HCT116 (cell line): ENCODE data around the gene EVL. TPM values are rescaled to one million over a fixed set of nuclear protein-coding genes. Genes with fewer than 3 reads are reported as not detected.

Experiments
- ATAC-seq: fragments of 200-7000 bp; cut with Tn5 transposase; 2 replicates; pipeline ENCODE4 v1.9.1; 2020; ENCODE audit warnings: mild to moderate bottlenecking, moderate library complexity
- BruUV-seq: library from RNA; stranded (reverse); fragments of 400-500 nt; replicated peaks from 2 replicates; lab custom pipeline; 2021; lab: Mats Ljungman, UMichigan
- CTCF ChIA-PET: fragments of 300-600 bp; sonication (Branson Sonifier 250); formaldehyde crosslinking; loops from one replicate; lab custom pipeline; 2021; ENCODE audit warnings: antibody characterized with exemption; lab: Charles Lee
- POLR2A ChIA-PET: fragments of 300-600, 350-600 bp; sonication (Branson Sonifier 250); formaldehyde crosslinking; loops from one replicate; lab custom pipeline; 2021; ENCODE audit warnings: antibody characterized with exemption; lab: Charles Lee
- RAD21 ChIA-PET, 2 experiments: fragments of 300-600 bp; sonication (Branson Sonifier 250); formaldehyde crosslinking; loops; one replicate each; lab custom pipeline; 2023; ENCODE audit warnings: low total read pairs in 2 of 2; ENCODE audit not compliant: uncharacterized antibody in 2 of 2, unreplicated experiment in 2 of 2, low non-redundant PET in 1 of 2; lab: Charles Lee
- DNase-seq: peaks from one replicate; pipeline ENCODE4 v3.0.0-alpha.2; 2010; ENCODE audit warnings: low read depth, low spot score
- H2AFZ ChIP-seq: fragments of 200-600 bp; shearing (Covaris generic), sonication (generic); 2 replicates; pipeline ENCODE4 v1.6.1; 2017; ENCODE audit warnings: low read depth, mixed run types, mixed read lengths, antibody characterized with exemption, low read length; ENCODE audit not compliant: poor library complexity, severe bottlenecking
- H3K27ac ChIP-seq: 2 replicates; pipeline ENCODE4 v1.5.1; 2012; ENCODE audit warnings: low read depth, low read length
- H3K27me3 ChIP-seq: fragments of 200-600 bp; sonication (generic); 2 replicates; pipeline ENCODE4 v1.6.1; 2016; ENCODE audit warnings: mixed run types, low read length, mixed read lengths; ENCODE audit not compliant: insufficient read depth
- H3K36me3 ChIP-seq, 2 experiments: fragments of 200-500 bp in 1 of 2; fragments of 200-600 bp in 1 of 2; sonication (Bioruptor generic) in 1 of 2; sonication (generic) in 1 of 2; 2 replicates each; pipeline versions ENCODE4 v1.5.1 to v1.6.1; 2014 to 2016; ENCODE audit warnings: low read length in 2 of 2, inconsistent platforms in 1 of 2, mixed read lengths in 1 of 2, mixed run types in 1 of 2; ENCODE audit not compliant: insufficient read depth in 2 of 2, control insufficient read depth in 1 of 2
- H3K4me1 ChIP-seq, 2 experiments: fragments of 200-600 bp in 1 of 2; sonication (generic) in 1 of 2; 2 replicates each; pipeline versions ENCODE4 v1.5.1 to v1.6.1; 2012 to 2017; ENCODE audit warnings: low read length in 2 of 2, inconsistent platforms in 1 of 2, mild to moderate bottlenecking in 1 of 2, mixed read lengths in 1 of 2, mixed run types in 1 of 2, moderate library complexity in 1 of 2; ENCODE audit not compliant: insufficient read depth in 2 of 2, control insufficient read depth in 1 of 2
- H3K4me2 ChIP-seq: fragments of 200-600 bp; sonication (generic); 2 replicates; pipeline ENCODE4 v1.6.1; 2017; ENCODE audit warnings: mixed run types, low read length, mixed read lengths
- H3K4me3 ChIP-seq, 2 experiments: fragments of 200-600 bp in 1 of 2; sonication (generic) in 1 of 2; replicated peaks in 1 of 2; 2 replicates each; pipeline ENCODE4 v1.5.1; 2011 to 2016; ENCODE audit warnings: low read length in 2 of 2, control low read depth in 1 of 2, low read depth in 1 of 2, mild to moderate bottlenecking in 1 of 2, mixed read lengths in 1 of 2, mixed run types in 1 of 2
- H3K79me2 ChIP-seq: fragments of 200-600 bp; sonication (generic); 2 replicates; pipeline ENCODE4 v1.6.1; 2017; ENCODE audit warnings: mild to moderate bottlenecking, mixed run types, low read length, moderate library complexity, mixed read lengths; ENCODE audit not compliant: insufficient read depth
- H3K9ac ChIP-seq: fragments of 200-600 bp; sonication (generic); 2 replicates; pipeline ENCODE4 v1.6.1; 2016; ENCODE audit warnings: low read length, mixed read lengths
- H3K9me2 ChIP-seq: fragments of 200-600 bp; sonication (generic), shearing (Covaris generic); 2 replicates; pipeline ENCODE4 v1.6.1; 2017; ENCODE audit warnings: mixed run types, mild to moderate bottlenecking, moderate library complexity; ENCODE audit not compliant: insufficient read depth
- H3K9me3 ChIP-seq, 2 experiments: fragments of 200-500 bp in 1 of 2; fragments of 200-600 bp in 1 of 2; sonication (Bioruptor generic) in 1 of 2; sonication (generic) in 1 of 2; 2 replicates each; pipeline ENCODE4 v1.6.1; 2014 to 2017; ENCODE audit warnings: low read length in 2 of 2, mixed read lengths in 2 of 2, inconsistent platforms in 1 of 2, low read depth in 1 of 2, mild to moderate bottlenecking in 1 of 2, mixed run types in 1 of 2, moderate library complexity in 1 of 2; ENCODE audit not compliant: control insufficient read depth in 1 of 2, insufficient read depth in 1 of 2
- H4K20me1 ChIP-seq: fragments of 200-600 bp; sonication (generic), shearing (Covaris generic); 2 replicates; pipeline ENCODE4 v1.6.1; 2017; ENCODE audit warnings: mixed run types, mild to moderate bottlenecking, moderate library complexity; ENCODE audit not compliant: insufficient read depth
- CBX3 ChIP-seq: IDR thresholded peaks from 2 replicates; pipeline ENCODE4 v1.6.1; 2012; ENCODE audit warnings: low read depth
- CEBPB ChIP-seq: IDR thresholded peaks from 2 replicates; pipeline ENCODE4 v1.6.1; 2012; ENCODE audit warnings: low read depth
- ELF1 ChIP-seq: IDR thresholded peaks from 2 replicates; pipeline ENCODE4 v1.6.1; 2012; ENCODE audit warnings: low read depth, borderline replicate concordance
- EZH2 ChIP-seq: fragments of 200-600 bp; sonication (generic); IDR thresholded peaks from 2 replicates; pipeline ENCODE4 v1.6.1; 2017; ENCODE audit warnings: antibody characterized with exemption, mixed run types
- FOSL1 ChIP-seq: IDR thresholded peaks from 2 replicates; pipeline ENCODE4 v1.6.1; 2012; ENCODE audit warnings: low read depth
- POLR2A ChIP-seq: IDR thresholded peaks from 2 replicates; pipeline ENCODE4 v1.7.0; 2011; ENCODE audit warnings: borderline replicate concordance; ENCODE audit not compliant: insufficient read depth, insufficient read length; ENCODE audit errors: extremely low read depth
- RAD21 ChIP-seq: IDR thresholded peaks from 2 replicates; pipeline ENCODE4 v1.6.1; 2012; ENCODE audit warnings: low read depth, mild to moderate bottlenecking
- REST ChIP-seq: IDR thresholded peaks from 2 replicates; pipeline ENCODE4 v1.6.1; 2012; ENCODE audit warnings: low read depth
- SP1 ChIP-seq: IDR thresholded peaks from 2 replicates; pipeline ENCODE4 v1.6.1; 2012; ENCODE audit warnings: low read depth
- ZFX ChIP-seq: fragments of 450-650 bp; IDR thresholded peaks from 2 replicates; pipeline ENCODE4 v1.6.1; 2017
- intact Hi-C: fragments of 100-400 bp; cut with micrococcal nuclease; formaldehyde crosslinking; loops from 2 replicates; pipeline ENCODE4 v1.10.0; 2022
- total RNA-seq: library from RNA; stranded (reverse); gene quantifications from one replicate; pipeline ENCODE4 v1.2.1, GENCODE V29; 2021; ENCODE audit not compliant: unreplicated experiment
- TF ChIP-seq, protein P1 (sequence below): IDR thresholded peaks from 2 replicates; pipeline ENCODE4 v1.6.1; 2012
- TF ChIP-seq, protein P2 (sequence below): IDR thresholded peaks from 2 replicates; pipeline ENCODE4 v1.6.1; 2012

The EVL gene
- total RNA-seq, 1 experiment from 2014 or later: 19.9 TPM

DNA sequence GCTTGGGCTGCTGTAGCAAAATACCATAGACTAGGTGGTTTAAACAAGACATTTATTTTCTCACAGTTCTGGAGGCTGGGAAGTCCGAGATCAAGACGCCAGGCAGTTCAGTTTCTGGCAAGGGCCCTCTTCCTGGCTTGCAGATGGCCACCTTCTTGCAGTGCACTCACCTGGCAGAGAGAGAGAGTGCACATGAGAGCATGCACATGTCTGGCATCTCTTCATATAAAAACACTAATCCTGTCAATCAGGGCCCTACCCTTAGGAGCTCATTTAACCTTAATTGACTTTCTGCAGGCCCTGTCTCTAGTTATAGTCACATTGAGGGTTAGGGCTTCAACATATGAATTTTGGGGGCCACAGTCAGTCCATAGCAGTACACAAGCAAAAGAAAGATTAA is 12.4 kb upstream of the EVL start:
- Histone ChIP-seq H3K9me2 (no peaks in the 10 kb centered on the region), H3K36me3 (no peaks in the 10 kb centered on the region), H3K4me2 (no peak overlapping the region), H3K9me3 (no peaks in the 10 kb centered on the region), H3K4me3 (no peak overlapping the region), H3K27ac (no peak overlapping the region), H3K27me3 (no peaks in the 10 kb centered on the region), H3K79me2 (no peaks in the 10 kb centered on the region), H3K9ac (no peak overlapping the region), H4K20me1 (no peaks in the 10 kb centered on the region), H2AFZ (no peak overlapping the region), H3K4me1 (no peaks in the 10 kb centered on the region)
- ChIA-PET RAD21 (no interaction called here), CTCF (interaction anchor here (1.0 kb wide), 1 partner anchor 18 kb away, joined by 3 read pairs; no protein-coding TSS in a partner anchor), POLR2A (no interaction called here)
- no peak for TF ChIP-seq ZFX
- no peak for TF ChIP-seq RAD21
- TF ChIP-seq, protein P1, sequence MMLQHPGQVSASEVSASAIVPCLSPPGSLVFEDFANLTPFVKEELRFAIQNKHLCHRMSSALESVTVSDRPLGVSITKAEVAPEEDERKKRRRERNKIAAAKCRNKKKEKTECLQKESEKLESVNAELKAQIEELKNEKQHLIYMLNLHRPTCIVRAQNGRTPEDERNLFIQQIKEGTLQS: no peak
- no peak for TF ChIP-seq ELF1
- no peak for TF ChIP-seq EZH2
- TF ChIP-seq, protein P2, sequence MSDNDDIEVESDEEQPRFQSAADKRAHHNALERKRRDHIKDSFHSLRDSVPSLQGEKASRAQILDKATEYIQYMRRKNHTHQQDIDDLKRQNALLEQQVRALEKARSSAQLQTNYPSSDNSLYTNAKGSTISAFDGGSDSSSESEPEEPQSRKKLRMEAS: no peak
- no peak for TF ChIP-seq CBX3
- TF ChIP-seq FOSL1: no peak
- no peak for TF ChIP-seq SP1
- TF ChIP-seq CEBPB: no peak
- TF ChIP-seq POLR2A: no peak
- TF ChIP-seq REST: no peak
- no peak for ATAC-seq
- intact Hi-C loops: no loop called here
- DNase-seq: no peak
- no TSS peak for BruUV-seq
